GM12878 (cell line): ENCODE measurements around the gene WBP4. TPM values are rescaled to one million over a fixed set of nuclear protein-coding genes. Genes with fewer than 3 reads are reported as not detected.
A peak's percentile ranks its signal among the peaks of the same experiment; 100 is the strongest.

Source experiments
- microRNA counts: library from miRNA; unstranded; fragments of <30 nt; microRNA quantifications from one replicate; lab custom pipeline; 2016
- microRNA-seq: library from miRNA; unstranded; fragments of <30 nt; microRNA quantifications from one replicate; pipeline ENCODE4, GENCODE V29; 2018
- polyA plus RNA-seq, 11 experiments: library from polyadenylated mRNA; depleted of rRNA in 4 of 11; unstranded in 6 of 11; stranded (reverse) in 5 of 11; fragments of >200 nt; fragmentation: Nextera tagmentation in 4 of 11; fragmentation: Illumina TruSeq in 1 of 11; extraction: Ambion mirVana in 4 of 11; extraction: Trizol in 1 of 11; gene quantifications; 1 replicate in 1 of 11; 2 replicates in 10 of 11; pipeline versions ENCODE4 v1.2.1 to v1.2.3, GENCODE V29; 2011 to 2016; ENCODE audit warnings: inconsistent platforms in 2 of 11, missing spikeins in 2 of 11, low read depth in 1 of 11
- small RNA-seq: library from RNA; depleted of rRNA; stranded (forward); fragments of <200 nt; gene quantifications from one replicate; pipeline ENCODE3, GENCODE V24; 2014
- total RNA-seq, 4 experiments: library from RNA; depleted of rRNA in 3 of 4; stranded (reverse); fragments of >200 nt in 3 of 4; fragmentation: Illumina TruSeq in 1 of 4; extraction: Trizol in 1 of 4; gene quantifications; 2 replicates each; pipeline versions ENCODE4 v1.2.1 to v1.2.3, GENCODE V29; 2013 to 2021

The WBP4 gene
- total and polyA plus RNA-seq, 10 of the 15 experiments (the other 5 are each of a cell fraction or from before 2014, with no cell fraction given): 7.4 to 21.6 (median 14.2) TPM

MicroRNA genes within 50 kb of the gene (microRNA counts, 767-probe panel; counts per million panel counts)
- 1,125 counts per million, percentile 35 among the panel's probes with 10 or more counts for microRNA hsa-miR-3168 (lab: Ali Mortazavi, UCI)

Small RNA genes lying within 50 kb of the gene (microRNA-seq; reads per million reads assigned to microRNA genes)
- gene MIR3168: not detected

Small RNA genes lying within 50 kb of the gene (small RNA-seq; reads per million reads assigned to genes)
- gene MIR3168 (not detected), gene RN7SL597P (not detected)

Other genes starting within 250 kb of the WBP4 start
- 45.7 and 49.2 TPM in 2 replicates for gene ELF1, start 42.2 kb upstream of the WBP4 start, total RNA-seq (2014; rRNA removed)
- 55.1 and 59.4 TPM in 2 replicates for gene ELF1, start 42.2 kb upstream of the WBP4 start, total RNA-seq (2014; rRNA removed; fragmentation: Illumina TruSeq; extraction: Trizol)
- gene ELF1, start 42.2 kb upstream of the WBP4 start, total RNA-seq (2021): 70.5 and 74.2 TPM in 2 replicates
- gene ELF1, start 42.2 kb upstream of the WBP4 start, polyA plus RNA-seq (2011; rRNA removed): 83.5 and 97.6 TPM in 2 replicates
- 91.6 and 118 TPM in 2 replicates for gene ELF1, start 42.2 kb upstream of the WBP4 start, polyA plus RNA-seq (2014; fragmentation: Illumina TruSeq; extraction: Trizol)
- gene ELF1, start 42.2 kb upstream of the WBP4 start, polyA plus RNA-seq (2014; fragmentation: Nextera tagmentation; extraction: Ambion mirVana): 10 to 100 TPM; 43.3 to 43.5 TPM
- gene ELF1, start 42.2 kb upstream of the WBP4 start, polyA plus RNA-seq (2014; rRNA removed): 46.8 and 47.9 TPM in 2 replicates
- 10 to 100 TPM; 56.2 to 64.0 TPM for gene ELF1, start 42.2 kb upstream of the WBP4 start, polyA plus RNA-seq (2016; fragmentation: Nextera tagmentation; extraction: Ambion mirVana)
- gene KBTBD6, start 71.3 kb downstream of the WBP4 start, total RNA-seq (2014; rRNA removed): 4.9 and 5.3 TPM in 2 replicates
- gene KBTBD6, start 71.3 kb downstream of the WBP4 start, total RNA-seq (2014; rRNA removed; fragmentation: Illumina TruSeq; extraction: Trizol): 4.1 and 4.6 TPM in 2 replicates
- 4.9 and 5.0 TPM in 2 replicates for gene KBTBD6, start 71.3 kb downstream of the WBP4 start, total RNA-seq (2021)
- 3.6 and 3.7 TPM in 2 replicates for gene KBTBD6, start 71.3 kb downstream of the WBP4 start, polyA plus RNA-seq (2011; rRNA removed)
- gene KBTBD6, start 71.3 kb downstream of the WBP4 start, polyA plus RNA-seq (2014; fragmentation: Illumina TruSeq; extraction: Trizol): 3.6 and 4.5 TPM in 2 replicates
- gene KBTBD6, start 71.3 kb downstream of the WBP4 start, polyA plus RNA-seq (2014; fragmentation: Nextera tagmentation; extraction: Ambion mirVana): 1 to 10 TPM; 1.9 to 2.4 TPM
- gene KBTBD6, start 71.3 kb downstream of the WBP4 start, polyA plus RNA-seq (2014; rRNA removed): 3.1 and 3.2 TPM in 2 replicates
- 1 to 10 TPM; 3.9 to 5.3 TPM for gene KBTBD6, start 71.3 kb downstream of the WBP4 start, polyA plus RNA-seq (2016; fragmentation: Nextera tagmentation; extraction: Ambion mirVana)
- gene KBTBD7, start 133.1 kb downstream of the WBP4 start, total RNA-seq (2014; rRNA removed): 5.1 and 5.5 TPM in 2 replicates
- 3.6 and 4.1 TPM in 2 replicates for gene KBTBD7, start 133.1 kb downstream of the WBP4 start, total RNA-seq (2014; rRNA removed; fragmentation: Illumina TruSeq; extraction: Trizol)
- gene KBTBD7, start 133.1 kb downstream of the WBP4 start, total RNA-seq (2021): 4.6 and 5.1 TPM in 2 replicates
- 5.6 and 6.2 TPM in 2 replicates for gene KBTBD7, start 133.1 kb downstream of the WBP4 start, polyA plus RNA-seq (2011; rRNA removed)
- 3.4 and 4.2 TPM in 2 replicates for gene KBTBD7, start 133.1 kb downstream of the WBP4 start, polyA plus RNA-seq (2014; fragmentation: Illumina TruSeq; extraction: Trizol)
- 1 to 10 TPM; 1.8 to 2.8 TPM for gene KBTBD7, start 133.1 kb downstream of the WBP4 start, polyA plus RNA-seq (2014; fragmentation: Nextera tagmentation; extraction: Ambion mirVana)
- gene KBTBD7, start 133.1 kb downstream of the WBP4 start, polyA plus RNA-seq (2014; rRNA removed): 2.8 and 3.0 TPM in 2 replicates
- 1 to 10 TPM; 4.9 to 6.0 TPM for gene KBTBD7, start 133.1 kb downstream of the WBP4 start, polyA plus RNA-seq (2016; fragmentation: Nextera tagmentation; extraction: Ambion mirVana)
- gene MTRF1, start 202.1 kb downstream of the WBP4 start, total RNA-seq (2014; rRNA removed): 18.8 and 21.7 TPM in 2 replicates
- 19.0 and 21.0 TPM in 2 replicates for gene MTRF1, start 202.1 kb downstream of the WBP4 start, total RNA-seq (2014; rRNA removed; fragmentation: Illumina TruSeq; extraction: Trizol)
- 12.1 and 14.1 TPM in 2 replicates for gene MTRF1, start 202.1 kb downstream of the WBP4 start, total RNA-seq (2021)
- gene MTRF1, start 202.1 kb downstream of the WBP4 start, polyA plus RNA-seq (2011; rRNA removed): 33.7 and 55.9 TPM in 2 replicates
- gene MTRF1, start 202.1 kb downstream of the WBP4 start, polyA plus RNA-seq (2014; fragmentation: Illumina TruSeq; extraction: Trizol): 22.6 and 32.3 TPM in 2 replicates
- 10 to 100 TPM; 14.1 to 18.1 TPM for gene MTRF1, start 202.1 kb downstream of the WBP4 start, polyA plus RNA-seq (2014; fragmentation: Nextera tagmentation; extraction: Ambion mirVana)
- gene MTRF1, start 202.1 kb downstream of the WBP4 start, polyA plus RNA-seq (2014; rRNA removed): 19.4 and 23.0 TPM in 2 replicates
- 10 to 100 TPM; 22.2 to 24.8 TPM for gene MTRF1, start 202.1 kb downstream of the WBP4 start, polyA plus RNA-seq (2016; fragmentation: Nextera tagmentation; extraction: Ambion mirVana)
- gene NAA16, start 249.8 kb downstream of the WBP4 start, total RNA-seq (2014; rRNA removed): 12.0 and 13.1 TPM in 2 replicates
- 13.8 and 15.3 TPM in 2 replicates for gene NAA16, start 249.8 kb downstream of the WBP4 start, total RNA-seq (2014; rRNA removed; fragmentation: Illumina TruSeq; extraction: Trizol)
- gene NAA16, start 249.8 kb downstream of the WBP4 start, total RNA-seq (2021): 11.9 and 16.0 TPM in 2 replicates
- 13.3 and 21.1 TPM in 2 replicates for gene NAA16, start 249.8 kb downstream of the WBP4 start, polyA plus RNA-seq (2011; rRNA removed)
- 18.5 and 21.1 TPM in 2 replicates for gene NAA16, start 249.8 kb downstream of the WBP4 start, polyA plus RNA-seq (2014; fragmentation: Illumina TruSeq; extraction: Trizol)
- gene NAA16, start 249.8 kb downstream of the WBP4 start, polyA plus RNA-seq (2014; fragmentation: Nextera tagmentation; extraction: Ambion mirVana): 1 to 10 TPM; 5.4 to 6.3 TPM
- gene NAA16, start 249.8 kb downstream of the WBP4 start, polyA plus RNA-seq (2014; rRNA removed): 10.4 and 10.9 TPM in 2 replicates
- 10 to 100 TPM; 13.0 to 14.9 TPM for gene NAA16, start 249.8 kb downstream of the WBP4 start, polyA plus RNA-seq (2016; fragmentation: Nextera tagmentation; extraction: Ambion mirVana)